ENCODE measurements around the gene TECTA.
"Not testable (repeated sequence)": the region's sequence is repeated elsewhere in the genome, so short reads cannot be mapped to it uniquely, and the experiment has no call there.

TECTA gene

GRCh38 chr11:121157756-121158155 is 56.7 kb downstream of the TECTA start:
- TF ChIP-seq, protein P1, sequence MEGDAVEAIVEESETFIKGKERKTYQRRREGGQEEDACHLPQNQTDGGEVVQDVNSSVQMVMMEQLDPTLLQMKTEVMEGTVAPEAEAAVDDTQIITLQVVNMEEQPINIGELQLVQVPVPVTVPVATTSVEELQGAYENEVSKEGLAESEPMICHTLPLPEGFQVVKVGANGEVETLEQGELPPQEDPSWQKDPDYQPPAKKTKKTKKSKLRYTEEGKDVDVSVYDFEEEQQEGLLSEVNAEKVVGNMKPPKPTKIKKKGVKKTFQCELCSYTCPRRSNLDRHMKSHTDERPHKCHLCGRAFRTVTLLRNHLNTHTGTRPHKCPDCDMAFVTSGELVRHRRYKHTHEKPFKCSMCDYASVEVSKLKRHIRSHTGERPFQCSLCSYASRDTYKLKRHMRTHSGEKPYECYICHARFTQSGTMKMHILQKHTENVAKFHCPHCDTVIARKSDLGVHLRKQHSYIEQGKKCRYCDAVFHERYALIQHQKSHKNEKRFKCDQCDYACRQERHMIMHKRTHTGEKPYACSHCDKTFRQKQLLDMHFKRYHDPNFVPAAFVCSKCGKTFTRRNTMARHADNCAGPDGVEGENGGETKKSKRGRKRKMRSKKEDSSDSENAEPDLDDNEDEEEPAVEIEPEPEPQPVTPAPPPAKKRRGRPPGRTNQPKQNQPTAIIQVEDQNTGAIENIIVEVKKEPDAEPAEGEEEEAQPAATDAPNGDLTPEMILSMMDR (IDR thresholded peaks at IDR 0.05; ENCODE audit: insufficient read depth, low read depth, low read length, missing control alignments) = no peak
- no peak for DNase-seq (ENCODE audit: low read depth)
- no peak overlapping the region for H3K4me3 ChIP-seq (ENCODE audit: low read depth, low read length)

DNA sequence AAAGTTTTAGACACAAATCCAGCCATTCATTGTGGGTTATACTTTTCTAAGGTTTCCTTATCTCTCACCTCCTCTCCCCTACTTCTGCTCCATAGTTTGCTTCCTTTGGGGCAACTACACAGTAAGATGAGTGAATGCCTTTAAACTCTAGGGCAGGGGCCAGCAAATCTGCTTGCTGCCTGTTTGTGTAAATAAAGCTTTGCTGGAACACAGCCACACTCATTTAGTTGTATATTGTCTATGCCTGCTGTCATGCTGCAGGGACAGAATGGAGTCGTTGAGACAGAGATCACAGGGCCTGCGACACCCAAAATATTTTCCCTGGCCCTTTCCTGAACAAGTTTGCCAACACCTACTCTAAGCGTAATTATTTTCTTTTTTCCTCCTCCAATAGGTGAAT is 58.7 kb downstream of the TECTA start:
- TF ChIP-seq, protein P1 (IDR thresholded peaks at IDR 0.05; ENCODE audit: insufficient read depth, low read depth, low read length, missing control alignments) = no peak
- DNase-seq (ENCODE audit: low read depth) = no peak
- H3K4me3 ChIP-seq (ENCODE audit: low read depth, low read length) = no peak overlapping the region

GRCh38 chr11:121161349-121161917 is 60.4 kb downstream of the TECTA start:
- DNase-seq (ENCODE audit: low read depth) = no peak
- TF ChIP-seq, protein P1 (IDR thresholded peaks at IDR 0.05; ENCODE audit: insufficient read depth, low read depth, low read length, missing control alignments) = no peak
- H3K4me3 ChIP-seq (ENCODE audit: low read depth, low read length) = no peak overlapping the region

- H3K4me3 ChIP-seq (ENCODE audit: low read depth, low read length) = no peak overlapping the region
- peak; percentile 22 for DNase-seq (ENCODE audit: low read depth)
- TF ChIP-seq, protein P1 (IDR thresholded peaks at IDR 0.05; ENCODE audit: insufficient read depth, low read depth, low read length, missing control alignments) = no peak
Observed at GRCh38 chr11:121163658-121164308, 62.7 kb downstream of the TECTA start.

DNA sequence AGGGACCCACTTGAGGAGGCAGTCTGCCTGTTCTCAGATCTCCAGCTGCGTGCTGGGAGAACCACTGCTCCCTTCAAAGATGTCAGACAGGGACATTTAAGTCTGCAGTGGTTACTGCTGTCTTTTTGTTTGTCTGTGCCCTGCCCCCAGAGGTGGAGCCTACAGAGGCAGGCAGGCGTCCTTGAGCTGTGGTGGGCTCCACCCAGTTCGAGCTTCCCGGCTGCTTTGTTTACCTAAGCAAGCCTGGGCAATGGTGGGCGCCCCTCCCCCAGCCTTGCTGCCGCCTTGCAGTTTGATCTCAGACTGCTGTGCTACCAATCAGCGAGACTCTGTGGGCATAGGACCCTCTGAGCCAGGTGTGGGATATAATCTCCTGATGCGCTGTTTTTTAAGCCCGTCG is 76.6 kb downstream of the TECTA start:
- DNase-seq (ENCODE audit: low read depth); H3K4me3 ChIP-seq (ENCODE audit: low read depth, low read length): not testable (repeated sequence)

GRCh38 chr11:121179306-121179705 is 78.3 kb downstream of the TECTA start:
- no peak overlapping the region for H3K4me3 ChIP-seq (ENCODE audit: low read depth, low read length)
- TF ChIP-seq, protein P1 (IDR thresholded peaks at IDR 0.05; ENCODE audit: insufficient read depth, low read depth, low read length, missing control alignments) = no peak
- DNase-seq (ENCODE audit: low read depth) = no peak

GRCh38 chr11:121180183-121180582 is 79.1 kb downstream of the TECTA start:
- no peak overlapping the region for H3K4me3 ChIP-seq (ENCODE audit: low read depth, low read length)
- TF ChIP-seq, protein P1 (IDR thresholded peaks at IDR 0.05; ENCODE audit: insufficient read depth, low read depth, low read length, missing control alignments) = no peak
- DNase-seq (ENCODE audit: low read depth) = no peak
